Measurements from ENCODE around the gene SDK2.

SDK2 gene

DNA sequence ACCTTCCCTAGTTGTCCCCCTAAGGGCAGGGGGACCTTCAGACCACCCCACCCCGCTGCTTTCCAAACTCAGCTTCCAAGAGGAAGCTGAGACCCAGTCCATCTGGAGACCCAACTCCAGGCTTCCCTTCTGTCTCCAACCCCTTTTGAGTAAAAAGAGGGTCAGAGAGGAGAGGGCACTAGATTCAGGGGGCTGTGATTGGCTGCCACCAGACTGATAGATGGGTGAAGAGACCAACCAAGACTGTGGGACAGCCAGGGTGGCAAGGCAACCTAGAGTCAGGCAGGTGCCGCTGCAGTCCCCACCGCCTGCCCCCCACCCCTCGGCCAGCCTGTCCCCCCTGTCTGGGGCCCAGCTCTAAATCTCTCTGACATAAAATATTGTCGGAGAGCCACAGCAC, 92.5 kb downstream of the SDK2 start:
- DNase-seq = no peak

DNA sequence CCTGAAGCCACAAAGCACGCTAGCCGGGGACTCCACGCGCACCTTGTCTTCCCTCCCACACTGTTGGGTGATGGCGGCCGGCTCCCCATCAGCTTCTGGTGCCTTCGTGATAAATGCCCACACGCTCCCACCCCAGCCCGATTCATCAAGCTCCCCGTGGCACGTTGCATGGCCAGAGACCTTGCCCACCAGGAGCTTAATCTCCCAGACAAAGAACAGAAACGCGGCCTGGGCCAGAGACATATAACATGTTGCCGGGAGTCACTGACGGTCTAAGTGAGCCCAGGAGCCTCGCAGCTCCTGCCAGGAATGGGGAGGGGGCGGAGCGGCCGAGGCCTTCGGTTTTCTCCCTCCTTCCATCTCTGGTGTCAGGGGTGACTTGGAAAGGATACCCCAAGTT, 93.1 kb downstream of the SDK2 start:
- DNase-seq = no peak

DNA sequence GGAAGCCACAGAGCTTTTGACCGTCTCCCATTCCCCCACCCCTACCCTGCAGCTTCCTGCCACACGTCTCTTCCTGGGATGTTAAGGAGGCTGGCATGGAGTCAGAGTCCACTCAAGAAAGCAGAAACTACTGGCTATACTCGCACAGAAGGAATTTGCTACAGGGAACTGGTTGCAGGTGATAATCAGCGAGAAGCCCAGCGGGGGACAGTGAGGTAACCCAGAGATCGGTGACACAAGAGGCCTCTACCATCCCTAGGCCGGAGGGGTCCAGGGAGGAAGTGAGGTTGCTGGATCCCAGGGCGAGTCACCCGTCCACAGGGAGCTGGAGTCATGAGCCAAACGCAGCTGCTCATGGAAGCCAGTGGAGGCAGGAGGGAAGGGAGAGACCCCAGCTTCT, 93.7 kb downstream of the SDK2 start:
- DNase-seq = no peak

DNA sequence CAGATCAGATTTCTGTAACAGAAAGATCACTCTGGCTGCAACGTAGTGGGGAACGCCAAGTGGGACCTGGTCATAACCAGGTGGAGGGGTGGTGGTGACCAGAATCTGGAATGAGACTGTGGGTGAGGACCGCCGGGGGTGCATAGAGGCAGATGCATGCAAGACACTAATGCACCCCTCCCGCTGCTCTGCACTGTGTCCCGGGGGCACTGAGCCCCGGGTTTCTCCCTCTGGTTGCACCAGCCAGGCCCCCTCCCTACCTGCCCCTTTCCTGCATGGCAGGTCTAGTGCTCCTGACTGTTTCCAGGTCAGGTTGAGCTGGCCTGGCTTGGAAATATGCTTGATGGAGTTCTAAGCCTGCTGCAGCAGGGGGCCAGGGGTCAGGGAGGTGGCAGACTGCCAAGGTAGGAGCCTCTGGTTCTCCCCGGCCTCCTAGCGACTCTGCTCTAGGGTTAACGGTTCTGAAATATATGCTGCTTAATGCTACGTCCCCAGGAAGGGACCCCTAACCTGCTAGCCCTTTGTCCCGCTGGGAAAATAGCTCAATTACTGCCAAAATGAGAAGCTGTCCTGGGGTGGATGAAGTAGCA, 94.3 kb downstream of the SDK2 start:
- DNase-seq = peak; percentile 52

DNA sequence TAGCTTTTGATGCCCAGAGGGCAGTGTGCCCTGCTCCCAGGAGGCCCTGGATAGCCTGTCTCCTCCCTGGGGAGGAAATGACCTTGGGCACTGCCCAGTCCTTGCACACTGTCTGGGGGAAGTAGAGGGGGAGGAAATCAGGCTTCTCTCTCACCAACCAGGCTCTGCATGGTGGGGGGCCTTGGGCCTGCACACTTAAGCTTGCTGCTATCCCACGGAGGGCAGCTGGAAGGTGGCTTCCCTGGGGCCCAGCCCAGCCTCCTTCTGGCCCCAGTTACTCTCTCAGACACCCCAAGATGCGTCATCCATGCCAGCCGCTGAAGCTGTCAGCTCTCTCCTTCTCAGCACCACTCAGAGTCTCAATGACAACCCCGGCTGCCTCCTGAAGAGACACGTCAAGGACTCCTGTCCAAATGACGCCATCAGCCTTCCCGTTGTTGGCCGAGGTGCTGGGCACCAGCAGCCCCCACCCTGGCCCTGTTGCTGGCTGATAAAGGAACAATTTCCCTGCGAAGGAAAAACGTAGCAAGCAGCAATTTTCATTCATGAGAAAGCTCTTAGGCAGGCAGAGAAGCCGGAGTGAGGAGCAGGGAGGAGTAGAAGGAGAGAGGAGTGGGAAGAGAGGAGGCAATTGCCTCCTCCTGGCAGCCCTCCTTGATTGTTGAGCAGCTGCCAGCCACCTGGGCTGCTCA, 95.5 kb downstream of the SDK2 start:
- DNase-seq = no peak

DNA sequence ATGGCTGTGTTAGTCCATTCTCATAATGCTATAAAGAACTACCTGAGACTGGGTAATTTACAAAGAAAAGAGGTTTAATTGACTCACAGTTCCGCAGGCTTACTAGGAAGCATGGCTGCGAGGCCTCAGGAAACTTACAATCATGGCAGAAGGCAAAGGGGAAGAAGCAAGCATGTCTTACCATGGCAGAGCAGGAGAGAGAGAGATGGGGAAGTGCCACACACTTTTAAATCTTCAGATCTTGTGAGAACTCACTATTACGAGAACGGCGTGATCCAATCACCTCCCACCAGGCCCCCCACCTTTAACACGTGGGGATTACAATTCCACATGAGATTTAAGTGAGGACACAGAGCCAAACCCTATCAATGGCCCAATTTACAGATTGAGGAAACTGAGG, 96.5 kb downstream of the SDK2 start:
- no peak for DNase-seq

DNA sequence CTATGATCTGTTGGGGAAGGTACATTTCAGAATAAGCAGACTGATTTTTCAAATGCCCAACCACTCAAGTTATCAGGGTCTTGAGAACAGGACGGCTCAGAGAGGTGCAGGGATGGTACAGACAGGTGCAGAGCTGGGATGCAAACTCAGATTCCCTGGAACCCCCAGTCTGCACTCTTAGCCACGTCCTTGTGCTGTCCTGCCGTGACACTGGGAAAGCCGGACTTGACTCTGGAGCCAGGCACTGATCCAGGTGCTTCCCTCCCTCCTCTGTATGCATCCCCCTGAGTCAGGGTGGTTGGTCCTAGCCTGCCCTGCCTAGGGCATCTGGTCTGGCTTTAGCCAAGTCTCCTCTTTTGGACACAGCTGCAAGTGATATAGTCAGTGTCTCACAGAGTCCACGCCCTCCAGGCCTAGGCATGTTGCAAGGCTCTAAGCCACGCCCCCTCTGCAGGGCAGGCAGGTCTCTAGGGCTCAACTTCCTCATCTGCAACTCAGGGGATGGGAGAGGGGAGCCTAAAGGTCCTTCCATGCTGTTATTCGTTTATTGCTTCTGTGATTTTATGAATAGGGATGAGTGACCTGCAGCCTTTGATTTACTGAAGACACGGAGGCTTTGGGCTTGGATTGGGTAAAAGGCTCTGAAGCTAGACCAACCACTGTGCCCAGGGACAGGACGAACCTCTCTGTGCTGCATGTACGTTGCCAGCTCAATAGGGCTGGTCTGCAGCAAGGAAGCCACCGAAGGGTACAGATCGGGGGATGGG, 97.3 kb downstream of the SDK2 start:
- peak; percentile 77 for DNase-seq

DNA sequence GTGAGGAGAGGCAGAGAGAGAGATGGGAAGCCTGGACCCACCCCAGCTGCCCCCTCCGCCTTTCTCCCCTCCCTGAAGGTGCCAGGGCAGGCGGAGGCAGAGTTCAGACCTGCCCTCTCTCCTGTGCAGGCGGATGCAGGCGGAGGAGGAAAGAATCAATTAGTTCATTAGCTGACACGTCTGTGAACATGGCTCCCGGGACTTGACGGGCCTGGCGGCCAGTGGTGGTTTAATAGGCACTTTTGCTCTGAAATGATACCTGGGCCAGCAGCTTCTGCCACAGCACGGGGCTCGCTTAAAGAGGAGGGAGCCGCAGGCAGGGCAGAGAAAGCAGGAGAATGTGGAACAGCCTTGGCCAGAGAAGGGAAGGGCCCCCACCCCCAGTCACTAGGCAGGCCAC, 98.1 kb downstream of the SDK2 start:
- no peak for DNase-seq

DNA sequence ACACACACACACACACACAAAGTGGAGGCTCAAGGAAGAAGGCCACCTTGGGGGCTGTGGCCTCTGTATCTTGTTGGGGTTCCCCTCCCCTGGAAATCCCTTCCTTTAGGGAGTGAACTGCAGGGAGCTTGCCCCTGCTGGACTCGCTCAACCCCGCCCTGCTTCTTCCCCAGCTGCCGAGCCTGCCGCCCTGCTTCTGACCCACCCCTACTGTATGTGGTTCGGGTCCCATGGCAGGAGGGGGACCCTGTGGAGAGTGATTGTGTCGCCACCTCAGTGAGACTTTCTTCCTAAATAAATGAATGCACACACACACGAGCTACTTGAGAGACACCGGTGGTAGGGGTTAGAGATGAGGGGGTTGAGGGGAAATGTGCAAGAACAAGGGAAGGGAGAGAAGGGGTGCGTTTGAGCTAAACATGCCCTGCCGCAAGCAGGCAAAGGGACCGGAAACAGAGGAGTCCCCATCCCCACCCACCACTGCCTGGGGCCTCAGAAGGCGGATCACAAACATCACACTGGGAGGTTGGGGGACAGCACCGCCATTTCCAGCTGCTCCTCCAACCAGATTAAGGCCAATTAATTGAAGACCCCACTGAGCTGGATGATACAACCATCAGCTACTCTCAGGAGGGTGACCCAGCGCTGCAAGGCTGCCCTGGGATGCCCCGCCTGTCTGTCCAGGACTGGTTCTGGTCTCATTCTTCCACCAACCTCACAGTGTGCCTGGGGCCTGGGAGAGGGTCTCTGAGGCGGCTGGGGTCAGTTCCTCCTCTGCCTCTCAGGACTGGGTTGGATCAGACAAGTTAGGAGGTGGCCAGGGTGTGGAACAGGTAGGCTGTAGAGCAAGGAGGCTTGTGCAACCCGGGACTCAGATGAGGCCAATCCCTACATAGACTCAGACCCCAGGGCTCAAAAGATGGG, 98.9 kb downstream of the SDK2 start:
- no peak for DNase-seq

DNA sequence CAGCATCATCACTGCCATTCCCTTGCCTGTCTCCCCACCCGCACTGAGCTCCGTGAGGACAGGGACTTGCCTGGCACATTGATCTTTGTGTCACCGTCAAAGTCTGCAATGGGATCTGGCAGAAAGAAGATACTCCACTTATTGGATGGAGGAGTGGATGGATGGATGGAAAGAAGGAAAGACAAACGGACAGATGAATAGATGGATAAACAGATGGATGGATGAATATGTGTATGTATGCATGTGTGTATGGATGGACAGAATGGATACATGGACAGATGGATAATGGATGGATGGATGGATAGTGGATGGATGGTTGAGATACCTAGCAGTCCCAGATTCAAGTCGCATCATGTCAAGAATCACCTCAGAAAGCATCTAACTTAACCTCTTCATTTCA, 99.9 kb downstream of the SDK2 start:
- DNase-seq = no peak

DNA sequence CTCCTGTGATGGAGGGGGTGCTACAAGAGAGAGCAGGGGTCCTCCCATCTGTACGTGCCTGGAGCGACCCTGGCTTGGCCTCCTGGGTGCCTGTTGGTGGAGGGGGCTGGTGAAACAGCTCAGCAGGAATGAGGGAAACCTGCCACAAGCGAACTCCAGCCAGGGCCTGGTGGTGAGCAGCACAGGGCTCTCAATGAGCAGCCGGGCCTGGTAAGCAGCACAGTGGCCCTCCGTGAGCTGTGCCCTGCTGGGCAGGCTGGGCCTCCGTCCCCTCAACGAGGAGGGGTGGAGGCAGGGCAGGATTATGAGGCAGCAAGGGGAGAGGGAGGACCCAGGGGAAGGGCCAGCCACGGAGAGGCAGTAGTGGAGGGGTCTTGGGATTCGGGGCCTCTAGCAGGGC, 101.9 kb downstream of the SDK2 start:
- no peak for DNase-seq

DNA sequence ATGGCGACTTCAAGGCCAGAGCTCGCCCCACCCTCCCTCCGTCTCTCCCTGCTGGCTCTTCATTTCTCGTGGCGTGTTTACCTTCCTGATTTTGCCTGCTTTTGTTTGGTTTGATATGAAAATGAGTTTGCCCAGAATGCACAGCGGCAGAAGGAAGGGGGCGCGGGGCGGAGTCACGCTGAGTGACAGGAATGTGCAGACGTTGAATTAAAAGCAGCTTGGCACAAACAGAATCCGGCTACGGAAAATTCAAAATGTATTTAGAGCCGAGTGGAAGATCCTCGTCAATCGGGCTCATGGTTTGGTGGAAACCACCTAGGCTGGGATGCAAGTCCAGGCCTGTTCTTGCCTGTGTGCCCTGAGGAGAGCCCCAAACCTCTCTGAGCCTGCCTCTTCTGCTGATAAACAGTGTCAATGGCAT, 102.7 kb downstream of the SDK2 start:
- DNase-seq = no peak

DNA sequence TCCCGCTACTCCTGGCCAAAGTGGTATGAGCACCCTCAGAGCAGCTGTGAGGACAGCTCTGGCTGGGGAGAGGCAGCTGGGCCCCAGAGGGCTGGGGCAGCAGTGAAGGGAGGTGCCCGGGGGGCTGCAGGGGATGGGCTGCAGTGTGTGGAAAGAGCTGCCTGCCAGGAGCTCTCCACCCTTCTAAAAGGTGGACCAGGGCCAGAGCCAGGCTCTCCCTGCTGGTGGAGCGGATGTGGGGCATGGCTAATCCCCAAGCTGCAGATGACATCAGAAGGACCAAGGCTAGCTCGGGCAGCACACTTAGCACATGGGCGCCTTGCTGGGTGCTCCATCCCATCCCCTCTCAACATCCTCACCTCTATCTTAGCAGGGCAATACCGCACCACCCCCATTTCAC, 103.1 kb downstream of the SDK2 start:
- no peak for DNase-seq

DNA sequence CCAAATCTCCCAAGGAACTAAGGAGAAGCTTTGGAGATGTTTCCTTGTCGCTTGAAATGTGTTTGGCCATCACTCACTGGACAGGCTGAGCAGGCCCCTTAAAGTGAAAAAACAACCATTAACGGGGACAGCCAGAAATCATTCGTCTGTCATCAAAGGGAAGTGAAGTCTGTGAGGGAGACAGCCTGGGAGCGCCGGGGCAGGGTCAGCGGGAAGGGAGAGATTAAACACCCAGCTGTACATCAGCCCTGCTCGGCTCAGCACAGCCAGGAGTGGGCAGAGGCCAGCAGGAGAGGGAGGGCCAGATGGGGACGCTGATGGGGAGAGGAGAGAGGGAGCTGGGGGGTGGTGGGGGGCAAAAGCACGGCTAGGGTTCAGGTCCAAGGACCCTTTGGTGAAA, 105.1 kb downstream of the SDK2 start:
- no peak for DNase-seq

DNA sequence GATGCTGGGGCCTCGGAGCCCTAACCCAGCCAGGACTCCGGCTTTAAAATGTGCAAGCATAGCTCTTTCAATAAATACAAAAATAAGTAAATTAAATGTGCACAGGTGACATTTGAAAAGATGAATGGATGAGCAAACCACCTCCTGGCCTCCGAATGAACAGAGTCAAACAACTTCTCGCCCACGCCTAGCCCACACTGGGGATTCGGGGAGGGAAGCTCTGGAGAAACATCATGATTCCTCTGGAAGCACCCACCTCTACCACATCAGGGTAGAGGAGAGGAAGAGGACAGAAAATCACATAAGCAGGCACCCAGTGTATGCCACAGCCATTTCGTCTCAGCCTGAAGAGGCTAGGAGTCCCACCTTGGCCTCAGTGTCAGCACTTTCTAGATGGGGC, 105.8 kb downstream of the SDK2 start:
- DNase-seq = no peak

DNA sequence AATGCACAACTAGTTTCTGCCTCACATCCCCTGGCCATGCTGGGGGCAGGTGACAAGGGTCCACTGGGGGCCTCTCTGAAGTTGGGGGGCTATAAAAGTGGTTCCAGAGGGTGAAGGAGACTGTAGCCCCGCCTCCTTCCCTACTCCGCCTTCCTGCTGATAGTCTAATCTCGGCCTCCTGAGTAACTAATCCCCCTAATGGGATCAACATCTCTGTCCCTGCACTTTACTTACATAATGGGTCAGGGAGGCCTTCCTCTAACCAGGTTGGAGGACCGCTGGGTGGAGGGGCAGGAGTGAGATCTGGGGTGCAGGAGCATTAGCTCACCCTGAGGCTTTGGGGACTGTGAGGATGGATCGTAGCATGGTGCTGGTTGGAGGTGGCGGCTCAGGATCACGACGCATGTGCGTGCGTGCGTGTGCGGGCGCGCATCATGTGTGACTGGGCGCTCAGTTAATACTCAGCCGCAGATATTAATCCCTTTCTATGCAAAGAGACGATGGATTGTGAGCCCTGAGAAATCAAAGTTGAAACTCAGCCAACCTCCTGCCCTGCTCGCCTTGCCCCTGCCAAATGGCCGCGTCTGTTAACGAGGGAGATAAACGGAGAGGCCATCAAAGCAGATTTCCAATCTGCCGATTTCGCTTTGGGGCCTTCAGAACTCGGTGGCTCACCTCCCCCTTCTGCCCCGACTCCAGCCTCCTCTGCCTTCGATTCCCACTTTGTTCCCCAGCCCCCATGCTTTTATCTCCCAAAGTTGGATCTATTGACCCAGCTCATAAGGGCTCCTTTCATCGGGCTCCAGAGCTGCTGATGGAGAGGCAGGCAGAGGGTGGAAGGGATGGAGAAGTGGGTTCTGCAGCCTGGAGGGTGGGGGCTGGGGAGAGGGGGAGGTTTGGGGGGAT, 107.3 kb downstream of the SDK2 start:
- DNase-seq = no peak

DNA sequence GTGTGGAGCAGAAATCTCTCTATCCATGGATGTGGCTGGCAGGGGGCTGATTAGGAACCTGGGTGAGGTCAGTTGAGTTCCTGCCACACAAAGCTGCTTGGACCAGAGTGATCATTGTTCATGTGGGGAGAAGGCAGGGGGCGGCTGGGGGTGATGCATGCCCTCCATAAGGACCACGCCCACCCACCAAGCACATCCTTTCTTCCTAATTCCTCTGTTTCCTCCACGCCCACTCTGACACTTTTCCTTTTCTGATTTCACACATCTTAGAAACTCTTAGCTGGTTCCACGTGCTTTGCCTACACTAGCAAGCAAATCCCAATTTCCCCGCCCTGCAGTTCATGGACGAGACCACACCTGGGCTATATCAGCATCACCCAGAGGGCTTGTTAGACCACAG, 108.5 kb downstream of the SDK2 start:
- DNase-seq = no peak

DNA sequence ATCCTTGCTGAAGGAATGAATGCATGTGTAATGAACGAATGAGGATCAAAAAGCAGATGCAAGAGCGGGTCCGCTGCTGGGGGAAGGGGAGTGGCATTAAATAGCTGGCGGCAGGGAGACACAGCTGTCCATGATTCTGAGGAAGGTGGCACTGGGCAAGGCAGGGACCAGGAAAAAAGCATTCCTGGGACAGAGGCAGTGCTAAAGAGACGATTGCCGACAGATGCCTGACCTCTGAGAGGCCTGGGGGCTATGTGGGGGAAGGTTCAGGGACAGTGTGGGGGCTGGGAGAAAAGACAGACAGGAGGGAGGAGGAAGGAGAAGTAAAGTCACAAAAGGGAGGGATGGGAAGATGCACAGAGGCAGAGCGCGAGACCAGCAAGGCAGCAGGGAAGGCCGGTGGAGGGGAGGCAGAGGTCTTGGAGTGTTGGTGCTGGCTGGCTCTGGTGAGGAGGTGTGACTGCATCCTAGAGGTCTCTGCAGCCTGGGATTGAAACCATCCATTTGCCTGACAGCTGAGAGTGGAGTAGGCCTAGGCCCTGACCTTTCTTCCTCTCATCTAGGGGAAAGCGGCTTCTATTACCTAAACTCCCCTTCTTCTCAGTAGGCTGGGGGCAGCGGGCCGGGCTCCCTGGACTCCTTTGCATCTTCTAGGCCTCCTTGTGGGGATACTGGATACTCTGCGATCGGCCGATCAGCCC, 109.9 kb downstream of the SDK2 start:
- DNase-seq = no peak

DNA sequence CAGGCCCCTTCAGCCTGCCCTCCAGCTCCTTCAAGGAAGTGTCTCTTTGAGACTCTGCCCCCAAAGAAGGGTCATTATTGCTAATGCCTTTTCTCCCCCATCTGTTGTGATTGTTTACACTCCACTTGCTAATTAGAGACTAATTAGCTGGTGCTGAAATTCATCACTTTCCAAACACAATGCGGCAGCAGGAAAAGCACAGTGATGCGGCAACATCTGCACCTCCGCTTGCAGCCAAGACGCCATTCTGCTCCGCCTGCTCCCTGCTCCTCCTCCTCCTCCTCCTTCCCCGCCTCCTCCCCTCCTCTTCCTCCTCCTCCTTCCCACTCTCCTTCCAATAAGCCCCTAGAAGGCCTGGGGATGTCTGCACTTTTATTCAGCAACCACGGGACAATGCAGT, 110.5 kb downstream of the SDK2 start:
- no peak for DNase-seq

DNA sequence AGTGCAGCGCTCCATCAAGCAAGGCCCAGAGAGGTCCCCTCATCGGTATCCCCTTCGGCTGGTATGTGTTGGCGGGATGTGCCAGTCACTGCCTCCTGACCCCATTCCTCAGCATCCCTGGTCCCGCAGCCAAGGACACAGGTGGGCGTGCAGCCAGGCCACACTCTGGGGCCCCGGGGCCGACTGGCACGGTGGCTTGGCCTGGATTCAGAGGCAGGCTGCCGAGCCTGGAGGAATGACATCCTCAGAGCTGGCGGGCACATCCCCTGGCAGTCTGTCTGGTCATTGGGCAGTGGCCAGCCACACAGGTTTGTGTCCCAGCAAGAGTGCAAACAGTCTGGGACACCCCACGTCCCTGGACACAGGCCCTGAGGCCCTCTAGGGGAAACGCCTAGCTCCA, 111.1 kb downstream of the SDK2 start:
- no peak for DNase-seq

DNA sequence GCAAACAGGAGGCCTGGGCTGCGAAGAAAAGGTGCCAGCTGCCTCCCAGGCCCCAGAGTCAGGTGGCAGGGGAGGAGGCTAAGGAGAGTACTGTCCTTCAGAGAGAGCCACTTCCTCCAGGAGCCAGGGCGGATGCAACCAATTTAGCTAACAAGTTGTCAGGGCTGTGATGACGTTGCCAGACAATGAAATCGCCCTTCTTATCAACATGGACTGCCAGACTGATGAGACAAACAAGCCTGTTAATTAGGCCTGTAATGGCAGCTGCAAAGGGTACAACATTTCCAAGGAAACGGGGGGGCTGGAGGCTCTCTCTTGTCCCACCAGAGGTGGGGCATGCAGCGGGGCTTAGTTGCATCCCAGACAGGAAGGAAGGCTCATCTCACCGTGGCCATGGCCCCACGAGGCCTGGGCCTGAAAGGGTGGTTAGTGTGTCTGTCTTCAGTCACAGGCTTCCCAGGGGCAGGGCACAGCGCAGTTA, 111.8 kb downstream of the SDK2 start:
- peak; percentile 98 for DNase-seq

Measured in NCI-H510A treated with DMSO at 0.1 percent for 48 hours (cell line).